ENCODE results near the gene NOS3.

- TF ChIP-seq CTCF (IDR thresholded peaks at IDR 0.05) (peak; percentile 62 to 84 (median 75)), POLR2A (IDR thresholded peaks at IDR 0.05) (no peak)
These were observed 2.3 kb upstream of the NOS3 start for GRCh38 chr7:150988230-150989226.

Measured in esophagus squamous epithelium (tissue), 4 donors.